COLO668 (cell line): ENCODE data around the gene GCM1.

Experiments used
- DNase-seq: peaks from one replicate; lab custom pipeline; 2025; ENCODE audit not compliant: unreplicated experiment; lab: John Stamatoyannopoulos, UW

GCM1 gene

GRCh38 chr6:53111865-53112264 is 36.8 kb downstream of the GCM1 start:
- DNase-seq: no peak

GRCh38 chr6:53109612-53110011 is 39.0 kb downstream of the GCM1 start:
- DNase-seq: no peak

- no peak for DNase-seq
Observed at GRCh38 chr6:53107091-53107490, 41.5 kb downstream of the GCM1 start.

- DNase-seq: no peak
Observed at GRCh38 chr6:53104916-53105315, 43.7 kb downstream of the GCM1 start.

GRCh38 chr6:53103993-53104675 is 44.5 kb downstream of the GCM1 start:
- DNase-seq: no peak

- no peak for DNase-seq
Observed at GRCh38 chr6:53101006-53101405, 47.6 kb downstream of the GCM1 start.

GRCh38 chr6:53100561-53100960 is 48.1 kb downstream of the GCM1 start:
- DNase-seq: no peak

GRCh38 chr6:53095716-53096115 is 52.9 kb downstream of the GCM1 start:
- DNase-seq: no peak

GRCh38 chr6:53095270-53095669 is 53.4 kb downstream of the GCM1 start:
- DNase-seq: no peak

- no peak for DNase-seq
Observed at GRCh38 chr6:53090576-53090975, 58.1 kb downstream of the GCM1 start.

- no peak for DNase-seq
Observed at GRCh38 chr6:53089948-53090347, 58.7 kb downstream of the GCM1 start.

- no peak for DNase-seq
Observed at GRCh38 chr6:53086302-53086701, 62.3 kb downstream of the GCM1 start.

GRCh38 chr6:53080813-53081212 is 67.8 kb downstream of the GCM1 start:
- DNase-seq: no peak
